Measurements from ENCODE around the gene C19orf12. TPM values are rescaled to one million over a fixed set of nuclear protein-coding genes. Genes with fewer than 3 reads are reported as not detected.
A peak's percentile ranks its signal among the peaks of the same experiment; 100 is the strongest.

C19orf12 gene
- total and polyA plus RNA-seq, 2 of the 13 experiments (the other 11 are each of a cell fraction or from before 2014, with no cell fraction given): 17.7 to 34.4 TPM

- TF ChIP-seq DPF2 (CRISPR knock-in tag; IDR thresholded peaks at IDR 0.05; ENCODE audit: borderline replicate concordance, low read depth) (no peak), ZGPAT (CRISPR knock-in tag; IDR thresholded peaks at IDR 0.05) (no peak), SIX4 (CRISPR knock-in tag; IDR thresholded peaks at IDR 0.05) (no peak), NFYB (CRISPR knock-in tag; IDR thresholded peaks at IDR 0.05) (peak; percentile 42), RAD21 (CRISPR knock-in tag; IDR thresholded peaks at IDR 0.05) (no peak), RXRA (CRISPR knock-in tag; IDR thresholded peaks at IDR 0.05) (no peak), REPIN1 (CRISPR knock-in tag; IDR thresholded peaks at IDR 0.05; ENCODE audit: borderline replicate concordance, low read depth) (no peak), PRDM4 (CRISPR knock-in tag; IDR thresholded peaks at IDR 0.05; ENCODE audit: borderline replicate concordance) (no peak), ZNF33A (CRISPR knock-in tag; IDR thresholded peaks at IDR 0.05; ENCODE audit: borderline replicate concordance) (no peak), ZNF510 (CRISPR knock-in tag; IDR thresholded peaks at IDR 0.05; ENCODE audit: low read depth) (no peak), HINFP (CRISPR knock-in tag; IDR thresholded peaks at IDR 0.05; ENCODE audit: low read depth) (no peak), RARG (CRISPR knock-in tag; IDR thresholded peaks at IDR 0.05; ENCODE audit: low read depth) (no peak), BCLAF1 (IDR thresholded peaks at IDR 0.05) (no peak), ZNF777 (CRISPR knock-in tag; IDR thresholded peaks at IDR 0.05) (peak; percentile 73; the same call in 1 of the 2 replicates), ZNF136 (CRISPR knock-in tag; IDR thresholded peaks at IDR 0.05; ENCODE audit: low read depth) (no peak), ZNF44 (CRISPR knock-in tag; IDR thresholded peaks at IDR 0.05) (no peak), BCL6 (CRISPR knock-in tag; IDR thresholded peaks at IDR 0.05) (no peak), ZNF343 (CRISPR knock-in tag; IDR thresholded peaks at IDR 0.05) (0 out of 2 replicates have a peak, but pooled peaks have one; percentile 37), TCF7 (IDR thresholded peaks at IDR 0.05; ENCODE audit: low read depth) (no peak), IRF2 (CRISPR knock-in tag; IDR thresholded peaks at IDR 0.05) (peak; percentile 11; the same call in 1 of the 2 replicates)
- TF ChIP-seq, protein P1, sequence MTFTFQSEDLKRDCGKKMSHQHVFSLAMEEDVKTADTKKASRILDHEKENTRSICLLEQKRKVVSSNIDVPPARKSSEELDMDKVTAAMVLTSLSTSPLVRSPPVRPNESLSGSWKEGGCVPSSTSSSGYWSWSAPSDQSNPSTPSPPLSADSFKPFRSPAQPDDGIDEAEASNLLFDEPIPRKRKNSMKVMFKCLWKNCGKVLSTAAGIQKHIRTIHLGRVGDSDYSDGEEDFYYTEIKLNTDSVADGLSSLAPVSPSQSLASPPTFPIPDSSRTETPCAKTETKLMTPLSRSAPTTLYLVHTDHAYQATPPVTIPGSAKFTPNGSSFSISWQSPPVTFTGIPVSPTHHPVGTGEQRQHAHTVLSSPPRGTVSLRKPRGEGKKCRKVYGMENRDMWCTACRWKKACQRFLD (CRISPR knock-in tag; IDR thresholded peaks at IDR 0.05; ENCODE audit: borderline replicate concordance): no peak
These were observed 49.7 kb downstream of the C19orf12 start, which contains the start of gene PLEKHF1 (continued) for GRCh38 chr19:29665215-29665825.
